ENCODE data around the gene NFIA.

The NFIA gene

DNA sequence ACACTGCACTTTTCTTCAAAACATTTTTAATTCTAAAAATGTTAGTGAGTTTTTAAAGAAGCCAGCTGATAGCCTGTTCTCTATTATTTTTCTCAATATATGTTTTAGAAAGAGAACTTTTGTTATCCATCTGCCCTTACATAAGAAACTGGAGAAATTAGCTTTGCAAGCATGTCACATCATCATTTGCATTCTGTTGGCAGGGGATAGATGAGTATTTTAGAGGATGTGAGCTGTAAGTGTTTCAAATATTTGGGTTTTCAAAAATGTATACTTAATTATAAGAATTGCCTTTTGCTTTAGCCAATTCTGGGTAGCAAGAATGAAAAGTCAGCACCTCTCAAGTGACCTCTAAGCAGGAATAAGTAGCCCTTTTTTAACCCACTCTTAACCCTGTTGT is 7.4 kb downstream of the NFIA start:
- Histone ChIP-seq H2AFZ (ENCODE audit: low read length) (no peak overlapping the region), H2AK5ac (ENCODE audit: low read depth, low read length) (no peak overlapping the region), H3K23ac (ENCODE audit: low read depth, low read length, poor library complexity) (no peak overlapping the region), H3K14ac (ENCODE audit: low read length) (no peak overlapping the region), H3K36me3 (replicated peaks in 1 of 2; ENCODE audit: control insufficient read depth in 2 of 2, insufficient read depth in 2 of 2, low read length in 2 of 2) (no peaks in the 10 kb centered on the region), H2BK15ac (ENCODE audit: low read length) (no peak overlapping the region), H3K4ac (ENCODE audit: low read length) (no peak overlapping the region), H3K4me1 (ENCODE audit: control insufficient read depth in 2 of 2, insufficient read depth in 1 of 2, low read depth in 1 of 2, low read length in 2 of 2) (no peaks in the 10 kb centered on the region), H3K18ac (ENCODE audit: low read length) (no peak overlapping the region), H4K8ac (ENCODE audit: low read depth, low read length) (no peak overlapping the region), H3K79me1 (ENCODE audit: low read depth, low read length) (no peaks in the 10 kb centered on the region), H3K27ac (replicated peaks; ENCODE audit: low read length) (no peak overlapping the region), H3K4me2 (ENCODE audit: insufficient read depth, low read length, poor library complexity, severe bottlenecking) (no peak overlapping the region), H3K9ac (ENCODE audit: low read depth, low read length, poor library complexity) (no peak overlapping the region), H2BK120ac (ENCODE audit: low read depth, low read length) (no peak overlapping the region), H3K4me3 (ENCODE audit: low read length in 2 of 2) (no peak overlapping the region), H3K9me3 (replicated peaks in 1 of 2; ENCODE audit: control insufficient read depth in 2 of 2, insufficient read depth in 1 of 2, low read depth in 1 of 2, low read length in 2 of 2) (peaks cover 0 to 1% of the 10 kb centered on the region in 2 donors), H4K91ac (ENCODE audit: low read depth, low read length, poor library complexity) (no peak overlapping the region), H2BK5ac (ENCODE audit: low read length) (no peak overlapping the region), H3K27me3 (ENCODE audit: control insufficient read depth in 3 of 3, insufficient read depth in 3 of 3, low read depth in 1 of 3, low read length in 3 of 3) (peaks cover 0 to 90% (median 3%) of the 10 kb centered on the region in 3 experiments), H2BK12ac (ENCODE audit: low read length) (no peak overlapping the region)
- DNase-seq (ENCODE audit: low spot score): no peak

DNA sequence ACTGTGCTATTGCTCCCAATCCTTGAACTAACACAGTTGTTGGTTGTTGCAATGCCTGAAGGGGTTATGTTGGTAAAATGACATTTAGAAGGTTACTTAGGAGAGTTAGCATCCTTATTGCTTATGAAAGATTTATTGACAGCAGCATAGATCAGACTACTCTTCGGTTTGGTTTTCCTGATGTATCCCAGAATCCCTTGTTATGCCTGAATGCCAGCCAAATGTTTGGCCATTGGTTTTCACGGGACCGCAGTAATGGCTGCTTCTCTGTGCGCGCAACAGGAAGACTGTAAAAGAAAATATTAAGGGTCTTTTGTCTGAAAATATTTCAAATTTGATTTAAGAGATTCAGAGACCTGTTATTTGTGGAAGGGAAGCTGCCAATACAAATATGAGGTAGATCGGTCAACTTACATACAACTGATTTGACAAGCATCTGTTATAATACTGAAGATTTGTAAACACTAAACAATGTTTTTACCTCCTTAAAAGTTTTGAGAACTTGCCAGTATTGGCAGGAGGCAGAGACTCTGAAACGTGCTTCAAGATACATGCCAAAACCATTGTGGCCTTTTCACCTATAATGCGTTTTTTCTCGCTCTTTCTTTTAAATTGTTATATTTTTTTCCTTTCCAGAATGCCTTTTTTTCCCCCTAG is 8.3 kb downstream of the NFIA start:
- H2BK12ac ChIP-seq (ENCODE audit: low read length): no peak overlapping the region
- H3K4me2 ChIP-seq (ENCODE audit: insufficient read depth, low read length, poor library complexity, severe bottlenecking): no peak overlapping the region
- H3K36me3 ChIP-seq (replicated peaks in 1 of 2; ENCODE audit: control insufficient read depth in 2 of 2, insufficient read depth in 2 of 2, low read length in 2 of 2): no peaks in the 10 kb centered on the region
- no peak for DNase-seq (ENCODE audit: low spot score)
- no peak overlapping the region for H3K9ac ChIP-seq (ENCODE audit: low read depth, low read length, poor library complexity)
- H2AK5ac ChIP-seq (ENCODE audit: low read depth, low read length): no peak overlapping the region
- H2BK120ac ChIP-seq (ENCODE audit: low read depth, low read length): no peak overlapping the region
- peaks cover 0 to 88% (median 3%) of the 10 kb centered on the region in 3 experiments for H3K27me3 ChIP-seq (ENCODE audit: control insufficient read depth in 3 of 3, insufficient read depth in 3 of 3, low read depth in 1 of 3, low read length in 3 of 3)
- H2AFZ ChIP-seq (ENCODE audit: low read length): no peak overlapping the region
- no peak overlapping the region for H4K91ac ChIP-seq (ENCODE audit: low read depth, low read length, poor library complexity)
- no peak overlapping the region for H3K18ac ChIP-seq (ENCODE audit: low read length)
- H2BK15ac ChIP-seq (ENCODE audit: low read length): no peak overlapping the region
- H3K79me1 ChIP-seq (ENCODE audit: low read depth, low read length): no peaks in the 10 kb centered on the region
- H3K4me3 ChIP-seq (ENCODE audit: low read length in 2 of 2): no peak overlapping the region
- no peak overlapping the region for H2BK5ac ChIP-seq (ENCODE audit: low read length)
- no peak overlapping the region for H3K23ac ChIP-seq (ENCODE audit: low read depth, low read length, poor library complexity)
- WGBS, 2 donors (ENCODE audit: extremely low coverage in 2 of 2, insufficient read length in 2 of 2, insufficient replicate concordance in 1 of 2): no CpG with 5 or more reads among the region's 9 CpGs
- H3K27ac ChIP-seq (replicated peaks; ENCODE audit: low read length): no peak overlapping the region
- no peak overlapping the region for H4K8ac ChIP-seq (ENCODE audit: low read depth, low read length)
- H3K9me3 ChIP-seq (replicated peaks in 1 of 2; ENCODE audit: control insufficient read depth in 2 of 2, insufficient read depth in 1 of 2, low read depth in 1 of 2, low read length in 2 of 2): peaks cover 0 to 1% of the 10 kb centered on the region in 2 donors
- no peaks in the 10 kb centered on the region for H3K4me1 ChIP-seq (ENCODE audit: control insufficient read depth in 2 of 2, insufficient read depth in 1 of 2, low read depth in 1 of 2, low read length in 2 of 2)
- no peak overlapping the region for H3K14ac ChIP-seq (ENCODE audit: low read length)
- no peak overlapping the region for H3K4ac ChIP-seq (ENCODE audit: low read length)

DNA sequence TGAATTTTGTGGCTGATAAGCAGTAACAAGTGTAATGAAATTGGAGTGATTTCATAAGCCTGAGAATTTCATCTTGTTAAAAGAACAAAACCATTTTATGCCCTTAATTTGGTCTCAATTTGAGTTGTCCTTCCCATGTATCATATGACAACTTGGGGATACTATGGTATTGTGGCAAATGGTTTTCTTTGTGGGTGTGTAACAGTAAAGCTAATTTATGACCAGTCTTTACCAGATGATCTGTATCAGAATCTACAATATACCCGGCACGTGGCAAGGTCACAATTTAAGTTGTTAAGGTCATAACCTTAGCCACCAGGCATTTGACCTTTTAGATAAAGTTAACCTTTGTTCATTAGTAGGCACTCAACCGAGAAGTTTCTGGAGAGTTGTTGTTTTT is 9.1 kb downstream of the NFIA start:
- no CpG with 5 or more reads among the region's 3 CpGs for WGBS, 2 donors (ENCODE audit: extremely low coverage in 2 of 2, insufficient read length in 2 of 2, insufficient replicate concordance in 1 of 2)

DNA sequence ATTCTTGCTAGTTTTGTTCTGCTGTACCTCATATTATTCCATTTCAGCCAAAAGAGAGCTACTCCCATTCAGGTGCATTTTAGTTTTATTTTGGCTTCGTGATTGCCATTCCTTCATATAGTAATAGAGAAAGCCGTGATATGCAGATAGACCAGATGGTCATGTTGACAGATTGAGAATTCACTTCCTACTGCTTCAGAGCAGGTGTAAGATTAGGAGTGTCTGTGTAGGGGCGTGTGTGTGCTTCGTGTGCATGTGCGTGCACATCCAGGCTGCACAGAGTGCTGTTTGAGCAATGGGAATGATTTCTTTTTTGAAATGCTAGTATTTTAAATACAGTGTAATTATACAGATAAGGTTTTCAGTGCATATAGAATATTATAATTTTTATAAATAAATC is 10.3 kb downstream of the NFIA start:
- Histone ChIP-seq H3K4me2 (ENCODE audit: insufficient read depth, low read length, poor library complexity, severe bottlenecking) (no peak overlapping the region), H2AFZ (ENCODE audit: low read length) (no peak overlapping the region), H4K8ac (ENCODE audit: low read depth, low read length) (no peak overlapping the region), H3K79me1 (ENCODE audit: low read depth, low read length) (no peaks in the 10 kb centered on the region), H3K36me3 (replicated peaks in 1 of 2; ENCODE audit: control insufficient read depth in 2 of 2, insufficient read depth in 2 of 2, low read length in 2 of 2) (no peaks in the 10 kb centered on the region), H3K9ac (ENCODE audit: low read depth, low read length, poor library complexity) (no peak overlapping the region), H2BK12ac (ENCODE audit: low read length) (no peak overlapping the region), H3K4ac (ENCODE audit: low read length) (no peak overlapping the region), H3K18ac (ENCODE audit: low read length) (no peak overlapping the region), H3K14ac (ENCODE audit: low read length) (no peak overlapping the region), H2AK5ac (ENCODE audit: low read depth, low read length) (no peak overlapping the region), H3K23ac (ENCODE audit: low read depth, low read length, poor library complexity) (no peak overlapping the region), H4K91ac (ENCODE audit: low read depth, low read length, poor library complexity) (no peak overlapping the region), H3K27me3 (ENCODE audit: control insufficient read depth in 3 of 3, insufficient read depth in 3 of 3, low read depth in 1 of 3, low read length in 3 of 3) (peaks cover 0 to 70% (median 3%) of the 10 kb centered on the region in 3 experiments), H3K27ac (replicated peaks; ENCODE audit: low read length) (no peak overlapping the region), H3K4me3 (ENCODE audit: low read length in 2 of 2) (no peak overlapping the region), H3K9me3 (replicated peaks in 1 of 2; ENCODE audit: control insufficient read depth in 2 of 2, insufficient read depth in 1 of 2, low read depth in 1 of 2, low read length in 2 of 2) (peaks cover 0 to 1% of the 10 kb centered on the region in 2 donors), H2BK5ac (ENCODE audit: low read length) (no peak overlapping the region), H3K4me1 (ENCODE audit: control insufficient read depth in 2 of 2, insufficient read depth in 1 of 2, low read depth in 1 of 2, low read length in 2 of 2) (no peaks in the 10 kb centered on the region), H2BK120ac (ENCODE audit: low read depth, low read length) (no peak overlapping the region), H2BK15ac (ENCODE audit: low read length) (no peak overlapping the region)
- WGBS, 2 donors (ENCODE audit: extremely low coverage in 2 of 2, insufficient read length in 2 of 2, insufficient replicate concordance in 1 of 2): no CpG with 5 or more reads among the region's 5 CpGs
- no peak for DNase-seq (ENCODE audit: low spot score)

More for the DNA sequence above, 9.1 kb downstream of the NFIA start:
- DNase-seq (ENCODE audit: low spot score): no peak
- Histone ChIP-seq H2BK5ac (ENCODE audit: low read length) (no peak overlapping the region), H4K8ac (ENCODE audit: low read depth, low read length) (no peak overlapping the region), H3K27me3 (ENCODE audit: control insufficient read depth in 3 of 3, insufficient read depth in 3 of 3, low read depth in 1 of 3, low read length in 3 of 3) (peaks cover 0 to 81% (median 3%) of the 10 kb centered on the region in 3 experiments), H3K14ac (ENCODE audit: low read length) (no peak overlapping the region), H3K4ac (ENCODE audit: low read length) (no peak overlapping the region), H3K9ac (ENCODE audit: low read depth, low read length, poor library complexity) (no peak overlapping the region), H2BK120ac (ENCODE audit: low read depth, low read length) (no peak overlapping the region), H3K27ac (replicated peaks; ENCODE audit: low read length) (no peak overlapping the region), H3K23ac (ENCODE audit: low read depth, low read length, poor library complexity) (no peak overlapping the region), H2BK15ac (ENCODE audit: low read length) (no peak overlapping the region), H3K36me3 (replicated peaks in 1 of 2; ENCODE audit: control insufficient read depth in 2 of 2, insufficient read depth in 2 of 2, low read length in 2 of 2) (no peaks in the 10 kb centered on the region), H3K9me3 (replicated peaks in 1 of 2; ENCODE audit: control insufficient read depth in 2 of 2, insufficient read depth in 1 of 2, low read depth in 1 of 2, low read length in 2 of 2) (peaks cover 0 to 1% of the 10 kb centered on the region in 2 donors), H3K4me2 (ENCODE audit: insufficient read depth, low read length, poor library complexity, severe bottlenecking) (no peak overlapping the region), H3K4me3 (ENCODE audit: low read length in 2 of 2) (no peak overlapping the region), H2AFZ (ENCODE audit: low read length) (no peak overlapping the region), H3K4me1 (ENCODE audit: control insufficient read depth in 2 of 2, insufficient read depth in 1 of 2, low read depth in 1 of 2, low read length in 2 of 2) (no peaks in the 10 kb centered on the region), H2BK12ac (ENCODE audit: low read length) (no peak overlapping the region), H3K79me1 (ENCODE audit: low read depth, low read length) (no peaks in the 10 kb centered on the region), H2AK5ac (ENCODE audit: low read depth, low read length) (no peak overlapping the region), H4K91ac (ENCODE audit: low read depth, low read length, poor library complexity) (no peak overlapping the region), H3K18ac (ENCODE audit: low read length) (no peak overlapping the region)
